ENCODE data around the gene ENOX1.

ENOX1 gene

DNA sequence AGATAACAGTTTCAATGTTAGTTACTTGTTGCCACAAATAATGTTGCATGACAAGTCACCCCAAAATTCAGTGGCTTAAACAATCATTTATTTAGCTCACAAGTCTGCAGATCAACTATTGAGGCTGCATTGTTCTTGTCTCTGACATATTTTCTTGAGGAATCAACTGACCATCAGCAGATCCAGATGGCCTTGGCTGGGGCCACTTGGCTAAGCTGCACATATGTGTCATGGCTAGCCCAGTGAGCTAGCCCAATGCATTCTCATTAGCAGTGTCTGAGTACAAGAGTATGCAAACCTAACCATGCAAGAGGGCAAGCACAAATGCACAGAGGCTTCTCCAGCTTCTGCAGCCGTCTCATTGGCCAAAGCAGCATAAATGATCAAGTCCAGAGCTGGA lies 583.0 kb downstream of the ENOX1 start:
- TF ChIP-seq, protein P1, sequence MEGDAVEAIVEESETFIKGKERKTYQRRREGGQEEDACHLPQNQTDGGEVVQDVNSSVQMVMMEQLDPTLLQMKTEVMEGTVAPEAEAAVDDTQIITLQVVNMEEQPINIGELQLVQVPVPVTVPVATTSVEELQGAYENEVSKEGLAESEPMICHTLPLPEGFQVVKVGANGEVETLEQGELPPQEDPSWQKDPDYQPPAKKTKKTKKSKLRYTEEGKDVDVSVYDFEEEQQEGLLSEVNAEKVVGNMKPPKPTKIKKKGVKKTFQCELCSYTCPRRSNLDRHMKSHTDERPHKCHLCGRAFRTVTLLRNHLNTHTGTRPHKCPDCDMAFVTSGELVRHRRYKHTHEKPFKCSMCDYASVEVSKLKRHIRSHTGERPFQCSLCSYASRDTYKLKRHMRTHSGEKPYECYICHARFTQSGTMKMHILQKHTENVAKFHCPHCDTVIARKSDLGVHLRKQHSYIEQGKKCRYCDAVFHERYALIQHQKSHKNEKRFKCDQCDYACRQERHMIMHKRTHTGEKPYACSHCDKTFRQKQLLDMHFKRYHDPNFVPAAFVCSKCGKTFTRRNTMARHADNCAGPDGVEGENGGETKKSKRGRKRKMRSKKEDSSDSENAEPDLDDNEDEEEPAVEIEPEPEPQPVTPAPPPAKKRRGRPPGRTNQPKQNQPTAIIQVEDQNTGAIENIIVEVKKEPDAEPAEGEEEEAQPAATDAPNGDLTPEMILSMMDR (conservative IDR thresholded peaks at IDR 0.05; ENCODE audit: control insufficient read depth, insufficient read depth, low read depth, low read length): no peak
- DNase-seq (ENCODE audit: low read depth): peak; percentile 32
- no peak overlapping the region for H3K4me3 ChIP-seq (ENCODE audit: control insufficient read depth, low read depth, low read length)

DNA sequence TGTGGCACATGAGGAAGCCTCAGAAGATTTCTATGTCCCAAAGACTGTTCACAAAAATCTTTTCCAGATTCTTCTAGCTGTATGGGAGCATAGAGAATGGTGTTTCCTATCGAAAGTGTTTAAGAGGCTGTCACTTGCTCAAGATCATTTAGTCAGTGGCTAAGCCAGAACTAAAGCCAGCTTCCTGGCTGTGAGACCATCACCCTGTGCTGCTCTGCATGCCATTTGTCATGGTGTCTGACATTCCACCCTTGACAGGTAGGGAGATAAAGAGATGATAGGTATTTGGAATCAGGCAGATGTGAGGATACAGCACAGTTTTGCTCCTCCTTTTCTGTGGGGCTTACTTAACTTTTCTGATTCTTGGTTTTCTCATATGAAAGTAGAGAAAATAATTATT lies 586.0 kb downstream of the ENOX1 start:
- no peak overlapping the region for H3K4me3 ChIP-seq (ENCODE audit: control insufficient read depth, low read depth, low read length)
- TF ChIP-seq, protein P1 (conservative IDR thresholded peaks at IDR 0.05; ENCODE audit: control insufficient read depth, insufficient read depth, low read depth, low read length): no peak
- no peak for DNase-seq (ENCODE audit: low read depth)

DNA sequence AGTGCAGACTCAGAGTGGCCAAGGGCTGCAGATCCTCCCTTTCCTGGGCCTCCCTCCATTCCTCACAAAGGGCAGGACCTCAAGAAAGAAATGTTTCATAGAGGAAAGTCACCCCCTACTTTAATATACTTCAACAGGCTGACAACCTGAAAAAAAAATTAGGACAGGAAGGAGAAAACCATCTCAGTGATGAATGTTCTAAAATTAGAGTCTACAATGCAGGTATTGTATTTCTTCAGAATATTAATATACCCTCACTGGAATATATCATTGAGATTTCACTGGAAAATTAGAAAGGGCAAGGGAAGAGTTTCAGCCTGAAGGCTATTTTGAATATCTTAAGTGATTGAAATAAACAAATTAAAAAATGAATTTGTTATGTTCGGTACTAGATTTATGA lies 586.5 kb downstream of the ENOX1 start:
- no peak overlapping the region for H3K4me3 ChIP-seq (ENCODE audit: control insufficient read depth, low read depth, low read length)
- DNase-seq (ENCODE audit: low read depth): no peak
- TF ChIP-seq, protein P1 (conservative IDR thresholded peaks at IDR 0.05; ENCODE audit: control insufficient read depth, insufficient read depth, low read depth, low read length): no peak

DNA sequence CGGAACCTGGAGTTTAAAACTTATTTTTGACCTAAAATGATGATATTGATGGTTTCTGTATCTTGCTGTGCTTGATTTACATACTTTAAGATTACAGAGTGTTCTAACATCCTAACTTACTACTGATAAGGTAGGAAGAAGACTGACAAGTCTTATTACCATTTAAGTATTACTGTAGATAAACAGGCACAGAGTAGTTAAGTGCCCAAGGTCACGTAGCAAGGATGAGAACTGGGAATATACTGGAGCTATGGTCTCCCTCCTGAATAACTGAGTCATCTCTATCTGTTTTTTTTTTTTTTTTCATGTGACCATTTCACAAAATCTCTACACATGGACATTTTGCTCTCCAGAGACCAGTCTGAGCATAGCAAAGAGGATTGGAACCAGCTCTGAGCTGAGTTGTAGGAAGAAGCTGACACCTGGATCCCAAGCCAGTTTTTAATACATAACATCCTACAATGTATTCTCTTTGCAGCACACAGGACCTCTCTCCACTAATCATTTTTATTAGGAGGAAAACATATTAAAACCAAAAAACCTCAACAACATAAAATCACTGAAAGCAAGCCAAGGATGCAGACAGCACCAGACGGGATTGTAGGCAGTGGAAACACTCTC lies 589.9 kb downstream of the ENOX1 start:
- peak; percentile 50 for DNase-seq (ENCODE audit: low read depth)
- TF ChIP-seq, protein P1 (conservative IDR thresholded peaks at IDR 0.05; ENCODE audit: control insufficient read depth, insufficient read depth, low read depth, low read length): no peak
- no peak overlapping the region for H3K4me3 ChIP-seq (ENCODE audit: control insufficient read depth, low read depth, low read length)

DNA sequence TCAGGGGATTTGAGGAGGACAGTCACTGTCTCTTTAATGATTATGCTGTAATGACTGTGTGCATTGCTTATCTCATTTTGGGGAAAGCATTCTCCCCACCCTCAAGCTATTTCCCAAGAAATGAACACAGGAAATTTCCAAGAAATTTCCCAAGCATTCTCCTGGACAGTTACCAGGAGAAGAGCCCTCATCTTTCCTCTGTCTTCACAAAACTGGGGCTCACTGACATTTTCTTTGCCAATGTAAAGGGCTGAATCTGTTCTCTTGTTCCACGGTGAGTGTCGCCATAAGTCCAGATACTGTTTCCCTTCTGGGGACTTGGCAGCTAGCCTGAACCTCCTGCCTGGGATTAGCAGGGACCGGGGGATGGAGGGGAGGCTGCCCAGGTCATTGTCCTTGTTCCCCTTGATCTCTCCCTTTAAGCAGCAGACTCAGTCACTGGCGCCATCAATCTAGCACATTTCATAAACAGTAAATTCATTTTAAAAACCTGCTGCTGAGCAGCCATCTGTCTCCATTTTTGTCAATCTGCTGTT lies 590.6 kb downstream of the ENOX1 start:
- TF ChIP-seq, protein P1 (conservative IDR thresholded peaks at IDR 0.05; ENCODE audit: control insufficient read depth, insufficient read depth, low read depth, low read length): peak; percentile 25
- no peak overlapping the region for H3K4me3 ChIP-seq (ENCODE audit: control insufficient read depth, low read depth, low read length)
- peak; percentile 44 for DNase-seq (ENCODE audit: low read depth)

DNA sequence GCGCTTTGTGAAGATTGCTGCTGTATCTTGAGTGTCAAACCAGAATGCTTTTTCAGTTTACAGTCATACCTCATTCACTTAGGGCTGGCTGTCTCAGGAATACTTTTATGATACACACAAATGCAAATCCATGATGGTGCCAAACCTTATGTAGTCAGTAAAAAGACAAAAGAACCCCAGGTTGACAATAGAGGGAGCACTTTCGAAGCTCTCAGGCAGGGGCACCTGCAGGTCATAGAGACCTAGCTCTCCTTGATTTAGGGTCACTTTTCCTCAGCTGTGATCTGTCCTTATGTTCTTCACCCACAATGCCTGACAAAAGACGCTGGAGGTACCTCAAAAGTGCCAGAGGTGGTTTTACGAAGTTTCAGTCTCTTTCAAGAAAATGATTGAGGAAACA lies 591.2 kb downstream of the ENOX1 start:
- DNase-seq (ENCODE audit: low read depth): no peak
- no peak overlapping the region for H3K4me3 ChIP-seq (ENCODE audit: control insufficient read depth, low read depth, low read length)
- TF ChIP-seq, protein P1 (conservative IDR thresholded peaks at IDR 0.05; ENCODE audit: control insufficient read depth, insufficient read depth, low read depth, low read length): peak; percentile 22

Data from fibroblast of mammary gland (primary cell).